SH-SY5Y (cell line): ENCODE results near the gene SPRR5.

Source experiments
- GATA2 ChIP-seq: IDR thresholded peaks from 2 replicates; pipeline ENCODE4 v1.6.1; 2011; ENCODE audit warnings: mild to moderate bottlenecking, low read depth, low read length
- GATA3 ChIP-seq: IDR thresholded peaks from 2 replicates; pipeline ENCODE4 v1.6.1; 2011; ENCODE audit warnings: low read depth, mild to moderate bottlenecking, low read length, moderate library complexity

Gene SPRR5

GRCh38 chr1:152926091-152926490 is 20.9 kb upstream of the SPRR5 start:
- no peak for TF ChIP-seq GATA2
- TF ChIP-seq GATA3: no peak

- no peak for TF ChIP-seq GATA3
- TF ChIP-seq GATA2: no peak
Measured at GRCh38 chr1:152928671-152929070, 18.3 kb upstream of the SPRR5 start.

GRCh38 chr1:152932170-152932811 is 14.7 kb upstream of the SPRR5 start:
- no peak for TF ChIP-seq GATA2

GRCh38 chr1:152933196-152933595 is 13.8 kb upstream of the SPRR5 start:
- TF ChIP-seq GATA2 (no peak), GATA3 (no peak)

- TF ChIP-seq GATA3 (no peak), GATA2 (no peak)
Measured at GRCh38 chr1:152940614-152941013, 6.4 kb upstream of the SPRR5 start.

- TF ChIP-seq GATA3 (no peak), GATA2 (no peak)
Measured at GRCh38 chr1:152941037-152941711, 5.8 kb upstream of the SPRR5 start.

- TF ChIP-seq GATA2 (no peak), GATA3 (no peak)
Measured at GRCh38 chr1:152942161-152942560, 4.8 kb upstream of the SPRR5 start.

- no peak for TF ChIP-seq GATA2
- TF ChIP-seq GATA3: no peak
Measured at GRCh38 chr1:152946248-152946647, 758 bp upstream of the SPRR5 start.

GRCh38 chr1:152951711-152952110 is 4.7 kb downstream of the SPRR5 start:
- no peak for TF ChIP-seq GATA3
- TF ChIP-seq GATA2: no peak

- TF ChIP-seq GATA3 (no peak), GATA2 (no peak)
Measured at GRCh38 chr1:152953761-152954160, 6.8 kb downstream of the SPRR5 start.

GRCh38 chr1:152954436-152954835 is 7.4 kb downstream of the SPRR5 start:
- TF ChIP-seq GATA2 (no peak), GATA3 (no peak)

- TF ChIP-seq GATA2 (no peak), GATA3 (no peak)
Measured at GRCh38 chr1:152957561-152957960, 10.6 kb downstream of the SPRR5 start.

- TF ChIP-seq GATA3 (no peak), GATA2 (no peak)
Measured at GRCh38 chr1:152959273-152959672, 12.3 kb downstream of the SPRR5 start.

- TF ChIP-seq GATA2 (no peak), GATA3 (no peak)
Measured at GRCh38 chr1:152959801-152960451, 12.9 kb downstream of the SPRR5 start.
